Adipocyte (in vitro differentiated cells): ENCODE data around the gene SRPX.

Source experiments
- DNase-seq: peaks from one replicate; pipeline ENCODE4 v3.0.0-alpha.2; 2015; ENCODE audit warnings: low read depth
- H3K27me3 ChIP-seq: replicated peaks from 2 replicates; pipeline ENCODE4 v1.7.0; 2013; ENCODE audit warnings: mild to moderate bottlenecking, low read length, moderate library complexity; ENCODE audit not compliant: control insufficient read depth, insufficient read depth
- H3K36me3 ChIP-seq: 2 replicates; pipeline ENCODE4 v1.7.0; 2013; ENCODE audit warnings: low read length, mild to moderate bottlenecking, moderate library complexity; ENCODE audit not compliant: control insufficient read depth, insufficient read depth, severe bottlenecking
- H3K4me1 ChIP-seq: 2 replicates; pipeline ENCODE4 v1.7.0; 2013; ENCODE audit warnings: mild to moderate bottlenecking, low read length, moderate library complexity; ENCODE audit not compliant: control insufficient read depth, insufficient read depth
- H3K4me3 ChIP-seq: 2 replicates; pipeline ENCODE4 v1.7.0; 2013; ENCODE audit warnings: mild to moderate bottlenecking, low read length, moderate library complexity
- H3K9ac ChIP-seq: 2 replicates; pipeline ENCODE4 v1.7.0; 2013; ENCODE audit warnings: mild to moderate bottlenecking, low read length, moderate library complexity
- H3K9me3 ChIP-seq: 2 replicates; pipeline ENCODE4 v1.7.0; 2013; ENCODE audit warnings: mild to moderate bottlenecking, low read length, moderate library complexity; ENCODE audit not compliant: control insufficient read depth

SRPX gene

DNA sequence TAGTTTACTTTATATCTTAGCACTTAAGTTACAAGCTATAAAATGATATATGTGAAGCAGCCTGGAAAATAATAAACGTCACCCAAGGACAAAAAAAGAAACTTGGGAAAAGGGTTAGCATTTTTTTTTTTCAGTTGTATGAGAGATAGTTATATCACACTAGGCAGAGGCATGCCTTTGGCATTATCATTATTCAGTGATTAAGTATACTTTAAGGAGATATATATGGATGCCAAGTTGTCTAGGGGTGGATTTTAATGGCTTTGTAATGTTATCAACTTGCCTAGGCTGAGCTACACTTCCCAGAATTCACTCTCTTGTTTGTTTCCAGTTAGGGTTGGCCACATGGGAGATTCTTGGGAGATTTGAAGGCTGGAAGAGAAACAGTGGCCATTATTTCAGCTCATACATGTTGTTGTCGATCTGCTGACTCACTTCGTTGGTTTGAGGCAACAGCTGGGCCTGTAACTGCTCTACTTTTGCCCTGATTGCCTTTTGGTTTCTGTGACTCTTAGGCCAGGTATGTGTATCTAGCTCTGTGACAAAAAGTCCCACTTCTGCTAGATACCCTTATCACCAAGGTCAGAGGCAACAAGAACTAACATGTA is 11.5 kb upstream of the SRPX start:
- peak; percentile 14 for DNase-seq

GRCh38 chrX:38225093-38225492 is 4.4 kb upstream of the SRPX start:
- no peak overlapping the region for H3K4me3 ChIP-seq
- peaks cover 7% of the 10 kb centered on the region for H3K4me1 ChIP-seq
- H3K9ac ChIP-seq: no peak overlapping the region
- H3K36me3 ChIP-seq: no peaks in the 10 kb centered on the region
- DNase-seq: no peak
- H3K9me3 ChIP-seq: no peaks in the 10 kb centered on the region
- no peaks in the 10 kb centered on the region for H3K27me3 ChIP-seq

More for the DNA sequence above, 11.5 kb upstream of the SRPX start:
- Histone ChIP-seq H3K9me3 (no peaks in the 10 kb centered on the region), H3K9ac (peak overlapping the region; percentile 76), H3K36me3 (no peaks in the 10 kb centered on the region), H3K27me3 (no peaks in the 10 kb centered on the region), H3K4me1 (peaks cover 39% of the 10 kb centered on the region), H3K4me3 (no peak overlapping the region)

GRCh38 chrX:38224160-38224559 is 3.5 kb upstream of the SRPX start:
- Histone ChIP-seq H3K4me3 (no peak overlapping the region), H3K4me1 (peaks cover 7% of the 10 kb centered on the region), H3K27me3 (no peaks in the 10 kb centered on the region), H3K9me3 (no peaks in the 10 kb centered on the region), H3K36me3 (no peaks in the 10 kb centered on the region), H3K9ac (no peak overlapping the region)
- DNase-seq: no peak

- Histone ChIP-seq H3K9ac (peak overlapping the region; percentile 92), H3K36me3 (no peaks in the 10 kb centered on the region), H3K9me3 (no peaks in the 10 kb centered on the region), H3K4me1 (peaks cover 16% of the 10 kb centered on the region), H3K27me3 (no peaks in the 10 kb centered on the region), H3K4me3 (peak overlapping the region; percentile 85)
- DNase-seq: no peak
Observed at GRCh38 chrX:38221391-38221929, 789 bp upstream of the SRPX start.

DNA sequence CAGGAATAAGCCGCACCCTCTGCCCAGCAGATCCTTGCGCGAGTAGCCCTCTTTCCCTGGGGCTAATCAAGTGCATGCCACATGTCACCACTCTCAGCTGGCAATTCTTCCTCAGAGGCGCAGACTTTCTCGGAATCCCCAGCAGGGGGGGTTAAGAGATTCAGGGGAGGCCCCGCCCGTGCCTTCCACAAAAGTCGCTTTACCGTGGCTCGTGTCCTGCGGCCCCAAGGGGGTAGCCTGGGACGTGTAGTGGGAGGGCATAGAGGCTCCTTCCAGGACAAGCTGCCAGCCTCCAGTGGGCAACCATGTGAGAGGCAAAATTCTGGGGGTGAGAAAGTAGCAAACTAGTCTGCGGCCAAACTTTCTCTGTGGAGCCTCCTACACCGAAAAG is 652 bp downstream of the SRPX start:
- Histone ChIP-seq H3K4me1 (peaks cover 27% of the 10 kb centered on the region), H3K27me3 (no peaks in the 10 kb centered on the region)
- DNase-seq: peak; percentile 73

GRCh38 chrX:38216642-38217041 is 4.0 kb downstream of the SRPX start:
- Histone ChIP-seq H3K4me3 (peak overlapping the region; percentile 85), H3K9ac (no peak overlapping the region), H3K4me1 (peaks cover 51% of the 10 kb centered on the region), H3K9me3 (no peaks in the 10 kb centered on the region), H3K27me3 (no peaks in the 10 kb centered on the region), H3K36me3 (no peaks in the 10 kb centered on the region)
- no peak for DNase-seq

More for the DNA sequence above, 652 bp downstream of the SRPX start:
- no peaks in the 10 kb centered on the region for H3K9me3 ChIP-seq
- no peaks in the 10 kb centered on the region for H3K36me3 ChIP-seq
- H3K4me3 ChIP-seq: peak overlapping the region; percentile 85
- peak overlapping the region; percentile 92 for H3K9ac ChIP-seq

DNA sequence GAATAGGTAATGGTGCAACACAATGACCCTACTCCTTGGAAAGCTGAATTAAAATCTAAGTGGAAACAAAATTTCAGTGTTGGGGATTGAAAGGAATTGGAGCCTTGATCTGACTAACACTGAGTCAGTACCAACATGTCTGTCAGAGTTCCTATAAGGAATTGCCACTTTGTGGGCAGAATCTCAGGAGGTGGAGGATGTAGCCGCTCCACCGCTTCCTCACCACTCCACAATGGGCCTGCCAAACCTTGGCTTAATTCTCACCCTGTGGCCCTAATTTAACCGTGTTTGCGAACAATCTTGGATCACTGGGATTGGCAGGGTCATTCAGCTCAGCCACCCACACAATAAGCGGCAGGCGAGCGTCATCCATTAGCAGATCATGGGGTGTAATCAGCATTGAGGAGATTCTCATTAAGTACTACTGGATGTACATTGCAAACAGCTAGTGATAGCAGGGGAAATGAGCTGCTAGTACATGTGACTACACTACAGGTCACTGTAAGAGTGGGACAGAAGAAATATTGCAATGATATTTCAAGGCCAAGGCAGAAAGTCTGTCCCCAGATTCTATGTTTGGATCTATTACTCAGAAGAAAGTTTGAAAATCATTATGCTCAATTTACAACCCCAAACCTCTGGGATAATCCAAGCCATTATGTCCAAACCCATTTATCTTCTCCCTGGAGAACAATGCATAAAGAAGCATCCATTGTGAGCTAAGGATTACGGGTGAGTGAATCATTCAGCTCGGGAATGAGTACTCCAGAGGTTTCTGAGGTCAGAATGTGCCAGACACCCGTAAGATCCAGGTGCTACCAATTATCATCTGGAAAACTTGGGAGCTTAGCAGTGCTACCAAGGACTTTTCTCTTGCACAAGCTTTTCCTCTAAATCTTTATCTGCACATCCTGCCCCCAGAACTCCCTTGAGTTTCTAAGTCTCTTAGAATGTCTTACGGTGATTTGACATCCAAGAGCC is 5.8 kb downstream of the SRPX start:
- H3K36me3 ChIP-seq: no peaks in the 10 kb centered on the region
- DNase-seq: peak; percentile 57
- H3K4me3 ChIP-seq: peak overlapping the region; percentile 85
- H3K9ac ChIP-seq: no peak overlapping the region
- peaks cover 46% of the 10 kb centered on the region for H3K4me1 ChIP-seq
- no peaks in the 10 kb centered on the region for H3K9me3 ChIP-seq
- no peaks in the 10 kb centered on the region for H3K27me3 ChIP-seq

DNA sequence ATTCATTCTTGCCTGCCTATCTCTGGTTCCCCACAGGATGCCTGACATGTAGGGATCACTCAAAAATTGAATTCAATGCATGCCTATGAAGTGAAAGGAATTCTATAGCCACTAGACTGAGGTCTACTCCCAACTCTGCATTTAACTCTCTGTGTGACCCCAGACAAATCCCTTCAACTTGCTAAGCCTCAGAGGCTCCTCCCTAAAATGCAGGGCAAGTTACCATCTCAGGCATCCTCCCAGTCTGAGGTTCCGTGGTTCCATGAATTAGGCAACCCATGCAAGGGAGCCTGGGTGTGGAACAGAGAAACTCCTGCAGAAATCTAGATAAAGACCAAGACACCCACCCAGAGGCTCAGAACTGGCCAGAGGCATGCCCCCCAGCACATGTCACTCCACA is 6.6 kb downstream of the SRPX start:
- Histone ChIP-seq H3K27me3 (no peaks in the 10 kb centered on the region), H3K4me3 (peak overlapping the region; percentile 85), H3K9me3 (no peaks in the 10 kb centered on the region), H3K4me1 (peaks cover 46% of the 10 kb centered on the region), H3K36me3 (peaks cover 3% of the 10 kb centered on the region), H3K9ac (no peak overlapping the region)
- DNase-seq: no peak

DNA sequence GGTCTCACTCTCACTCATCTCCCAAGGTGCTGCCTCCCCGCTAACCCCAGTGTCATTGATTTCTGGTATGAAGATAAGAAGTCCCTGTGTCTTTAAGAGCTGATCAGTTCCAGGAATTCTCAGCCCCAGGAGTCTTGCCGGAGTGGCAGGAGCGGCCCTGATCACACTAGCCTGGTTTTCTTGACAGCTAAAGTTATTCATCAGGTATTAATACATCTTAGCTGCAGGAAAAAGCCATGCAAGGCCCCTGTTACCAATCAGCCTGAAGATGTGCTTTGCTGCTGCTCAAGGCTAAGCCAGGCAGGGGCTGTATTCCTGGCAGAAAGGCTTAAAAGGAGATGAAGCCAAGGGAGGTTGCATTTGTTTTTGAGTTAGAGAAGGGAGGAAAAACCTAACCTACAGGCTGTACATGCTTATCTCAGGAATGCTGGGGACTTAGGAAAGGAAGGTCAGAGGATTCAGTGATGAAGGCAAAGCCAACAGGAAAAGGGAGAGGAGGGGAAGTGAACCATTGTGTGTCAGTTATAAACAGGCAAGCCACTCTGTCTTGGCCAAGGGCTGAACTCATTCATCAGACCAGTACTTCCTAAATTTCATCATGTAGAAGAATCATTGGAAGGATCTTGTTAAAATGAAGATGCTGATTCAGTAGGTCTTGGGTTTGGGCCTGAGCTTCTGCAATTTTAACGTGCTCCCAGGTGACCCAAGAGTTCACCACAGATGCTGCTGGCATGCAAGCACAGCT is 8.6 kb downstream of the SRPX start:
- Histone ChIP-seq H3K9ac (peak overlapping the region; percentile 31), H3K4me1 (peaks cover 48% of the 10 kb centered on the region), H3K9me3 (no peaks in the 10 kb centered on the region), H3K36me3 (peaks cover 3% of the 10 kb centered on the region), H3K27me3 (no peaks in the 10 kb centered on the region), H3K4me3 (peak overlapping the region; percentile 53)
- no peak for DNase-seq

DNA sequence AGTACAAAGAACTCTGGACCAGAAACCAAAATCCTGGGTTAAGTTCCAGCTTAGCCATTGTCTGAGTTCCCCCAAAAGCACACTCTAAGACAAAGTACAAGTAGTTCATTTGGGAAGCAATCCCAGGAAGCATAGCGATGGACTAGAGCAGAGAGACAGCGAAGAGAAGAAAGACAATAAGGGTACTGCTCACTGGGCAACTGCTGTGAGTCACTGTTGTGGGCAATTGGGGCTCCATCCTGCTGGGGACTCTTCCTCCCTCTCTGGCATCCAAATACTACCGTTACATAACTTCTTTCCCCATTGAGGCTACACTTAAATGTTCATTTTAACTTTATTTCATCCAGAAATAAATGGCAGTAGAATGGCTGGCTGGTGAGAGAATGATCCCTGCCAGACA is 14.1 kb downstream of the SRPX start:
- peaks cover 22% of the 10 kb centered on the region for H3K4me1 ChIP-seq
- DNase-seq: no peak

GRCh38 chrX:38206036-38206435 is 14.6 kb downstream of the SRPX start:
- H3K4me3 ChIP-seq: no peak overlapping the region
- no peak overlapping the region for H3K9ac ChIP-seq
- no peak for DNase-seq
- H3K4me1 ChIP-seq: peaks cover 21% of the 10 kb centered on the region
- no peaks in the 10 kb centered on the region for H3K9me3 ChIP-seq
- no peaks in the 10 kb centered on the region for H3K27me3 ChIP-seq
- H3K36me3 ChIP-seq: peaks cover 3% of the 10 kb centered on the region

More for the DNA sequence above, 14.1 kb downstream of the SRPX start:
- Histone ChIP-seq H3K9ac (no peak overlapping the region), H3K36me3 (peaks cover 3% of the 10 kb centered on the region), H3K4me3 (no peak overlapping the region), H3K9me3 (no peaks in the 10 kb centered on the region), H3K27me3 (no peaks in the 10 kb centered on the region)
